ENCODE data around the gene HPD.

DNA sequence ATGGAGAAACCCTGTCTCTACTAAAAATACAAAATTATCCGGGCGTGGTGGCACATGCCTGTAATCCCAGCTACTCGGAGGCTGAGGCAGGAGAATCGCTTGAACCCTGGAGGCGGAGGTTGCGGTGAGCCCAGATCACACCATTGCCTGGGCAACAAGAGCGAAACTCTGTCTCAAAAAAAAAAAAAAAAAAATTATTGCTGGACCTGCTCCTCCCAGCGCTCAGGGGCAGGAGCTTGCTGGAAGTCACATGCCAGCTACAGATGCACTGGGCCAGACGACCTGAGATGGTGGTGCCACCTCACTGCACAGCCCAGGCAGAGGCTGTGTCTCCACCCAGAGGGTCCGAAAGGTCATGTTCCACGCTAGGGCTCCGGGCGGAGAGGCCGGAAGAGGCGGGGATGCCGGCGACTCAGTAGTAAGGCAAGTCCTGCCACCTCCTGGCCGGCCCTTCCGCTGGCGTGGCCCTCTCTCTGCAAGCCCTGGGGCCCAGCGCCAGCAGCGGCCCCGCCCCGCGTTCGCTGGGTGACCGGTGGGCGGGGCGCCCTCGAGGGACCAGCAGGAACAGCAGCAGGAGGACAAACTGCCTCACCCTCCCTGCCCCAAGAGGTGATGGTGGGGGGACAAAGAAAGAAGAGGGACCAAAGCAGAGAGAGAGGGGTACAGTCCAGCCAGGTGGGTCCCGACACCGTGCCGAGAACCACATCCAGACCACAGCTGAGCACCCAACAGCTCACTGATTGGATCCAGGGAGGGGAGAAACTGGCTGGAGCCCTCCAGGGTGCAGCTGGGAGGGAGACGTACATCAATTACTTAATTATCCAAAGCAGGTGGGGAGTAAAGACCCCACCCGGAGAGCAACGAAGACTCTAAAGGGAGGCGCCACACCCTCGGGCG is 61.6 kb downstream of the HPD start:
- TF ChIP-seq, protein P1, sequence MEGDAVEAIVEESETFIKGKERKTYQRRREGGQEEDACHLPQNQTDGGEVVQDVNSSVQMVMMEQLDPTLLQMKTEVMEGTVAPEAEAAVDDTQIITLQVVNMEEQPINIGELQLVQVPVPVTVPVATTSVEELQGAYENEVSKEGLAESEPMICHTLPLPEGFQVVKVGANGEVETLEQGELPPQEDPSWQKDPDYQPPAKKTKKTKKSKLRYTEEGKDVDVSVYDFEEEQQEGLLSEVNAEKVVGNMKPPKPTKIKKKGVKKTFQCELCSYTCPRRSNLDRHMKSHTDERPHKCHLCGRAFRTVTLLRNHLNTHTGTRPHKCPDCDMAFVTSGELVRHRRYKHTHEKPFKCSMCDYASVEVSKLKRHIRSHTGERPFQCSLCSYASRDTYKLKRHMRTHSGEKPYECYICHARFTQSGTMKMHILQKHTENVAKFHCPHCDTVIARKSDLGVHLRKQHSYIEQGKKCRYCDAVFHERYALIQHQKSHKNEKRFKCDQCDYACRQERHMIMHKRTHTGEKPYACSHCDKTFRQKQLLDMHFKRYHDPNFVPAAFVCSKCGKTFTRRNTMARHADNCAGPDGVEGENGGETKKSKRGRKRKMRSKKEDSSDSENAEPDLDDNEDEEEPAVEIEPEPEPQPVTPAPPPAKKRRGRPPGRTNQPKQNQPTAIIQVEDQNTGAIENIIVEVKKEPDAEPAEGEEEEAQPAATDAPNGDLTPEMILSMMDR (IDR thresholded peaks at IDR 0.05; ENCODE audit: low read depth, low read length), result no peak
- no peak for TF ChIP-seq POLR2A (IDR thresholded peaks at IDR 0.05; ENCODE audit: extremely low read depth, insufficient read length)
